Sigmoid colon (tissue), 7 donors: ENCODE data around the gene SLC9A9. TPM values are rescaled to one million over a fixed set of nuclear protein-coding genes. Genes with fewer than 3 reads are reported as not detected.

Experiments used
- DNase-seq: peaks from one replicate; pipeline ENCODE4 v3.0.0-alpha.2; 2019
- H3K27ac ChIP-seq, 4 donors: fragments of 200-600 bp; sonication (generic); one replicate each; pipeline ENCODE4 v1.5.1; 2016 to 2019; ENCODE audit warnings: mild to moderate bottlenecking in 1 of 4
- H3K27me3 ChIP-seq, 3 donors: fragments of 200-600 bp; sonication (generic); one replicate each; pipeline ENCODE4 v1.5.1; 2019; ENCODE audit warnings: mild to moderate bottlenecking in 1 of 3
- H3K36me3 ChIP-seq, 4 donors: fragments of 200-600 bp; sonication (generic); one replicate each; pipeline ENCODE4 v1.5.1; 2016 to 2019
- H3K4me1 ChIP-seq, 4 donors: fragments of 200-600 bp; sonication (generic); one replicate each; pipeline ENCODE4 v1.5.1; 2017 to 2019
- H3K4me3 ChIP-seq, 4 donors: fragments of 200-600 bp; sonication (generic); one replicate each; pipeline ENCODE4 v1.5.1; 2017 to 2019; ENCODE audit warnings: mild to moderate bottlenecking in 2 of 4, moderate library complexity in 1 of 4
- H3K9me3 ChIP-seq, 4 donors: fragments of 200-600 bp in 3 of 4; sonication (generic) in 3 of 4; one replicate each; pipeline versions ENCODE4 v1.5.1 to v1.6.1; 2013 to 2019
- CTCF ChIP-seq, 4 experiments: fragments of 450-650 bp in 3 of 4; fragments of 200-600 bp in 1 of 4; IDR thresholded peaks; one replicate each; pipeline ENCODE4 v1.5.1; 2016 to 2019; ENCODE audit warnings: antibody characterized with exemption in 4 of 4, mild to moderate bottlenecking in 3 of 4, moderate library complexity in 2 of 4
- EP300 ChIP-seq, 4 donors: sonication (generic); formaldehyde crosslinking; IDR thresholded peaks; one replicate each; pipeline ENCODE4 v1.6.1; 2017; ENCODE audit warnings: antibody characterized with exemption in 4 of 4
- POLR2A ChIP-seq, 2 donors: fragments of 450-650 bp; IDR thresholded peaks; one replicate each; pipeline ENCODE4 v1.6.1; 2016; ENCODE audit warnings: antibody characterized with exemption in 2 of 2, mild to moderate bottlenecking in 2 of 2, moderate library complexity in 2 of 2
- POLR2AphosphoS5 ChIP-seq, 4 donors: sonication (generic); formaldehyde crosslinking; IDR thresholded peaks; one replicate each; pipeline ENCODE4 v1.6.1; 2017; ENCODE audit warnings: antibody characterized with exemption in 4 of 4
- WGBS, 2 donors: extraction: QIAGEN DNeasy Blood & Tissue Kit; methylation state at CpG; one replicate each; pipeline ENCODE4 v1.1.7; 2013; 5-methylcytosine and 5-hydroxymethylcytosine counted together
- intact Hi-C: fragments of 100-400 bp; cut with DNase I; formaldehyde crosslinking; loops from one replicate; pipeline ENCODE4 v1.15.1; 2023
- polyA plus RNA-seq, 3 donors: library from polyadenylated mRNA; stranded (reverse); fragments of 200-250 nt; gene quantifications; one replicate each; pipeline ENCODE4 v1.2.3, GENCODE V29; 2013
- total RNA-seq, 4 donors: library from RNA; depleted of rRNA; stranded (reverse); fragments of >200 nt; gene quantifications; one replicate each; pipeline ENCODE4 v1.1.0, GENCODE V29; 2016
- donor health status: healthy with polysubstance abuse.
- donor health status: Bipolar disorder and iron deficiency.
- donor health status: healthy.

The SLC9A9 gene
- total and polyA plus RNA-seq, 7 donors, result 2.4 to 29.9 (median 18.9) TPM

- intact Hi-C loops, result no loop called here
- no peak overlapping the region for H3K4me3 ChIP-seq
- H3K4me1 ChIP-seq, result no peaks in the 10 kb centered on the region
- no peaks in the 10 kb centered on the region for H3K36me3 ChIP-seq
- no peaks in the 10 kb centered on the region for H3K9me3 ChIP-seq
- no peaks in the 10 kb centered on the region for H3K27me3 ChIP-seq
- H3K27ac ChIP-seq, result no peak overlapping the region
- no peak for TF ChIP-seq EP300 (IDR thresholded peaks at IDR 0.05)
- no peak for TF ChIP-seq CTCF (IDR thresholded peaks at IDR 0.05)
- WGBS, 2 donors, result 80 to 85% methylated on average over 2 of the region's 2 CpGs
- no peak for DNase-seq
These were observed 485.9 kb downstream of the SLC9A9 start for GRCh38 chr3:143362115-143362991.

GRCh38 chr3:143361589-143361988 is 486.7 kb downstream of the SLC9A9 start:
- DNase-seq, result no peak
- Histone ChIP-seq H3K27me3 (no peaks in the 10 kb centered on the region), H3K4me1 (no peaks in the 10 kb centered on the region), H3K27ac (no peak overlapping the region), H3K9me3 (no peaks in the 10 kb centered on the region), H3K36me3 (no peaks in the 10 kb centered on the region), H3K4me3 (no peak overlapping the region)
- 91 to 93% methylated on average over 2 of the region's 2 CpGs for WGBS, 2 donors
- TF ChIP-seq POLR2AphosphoS5 (IDR thresholded peaks at IDR 0.05) (no peak), EP300 (IDR thresholded peaks at IDR 0.05) (no peak), CTCF (IDR thresholded peaks at IDR 0.05) (no peak)
- intact Hi-C loops, result no loop called here

GRCh38 chr3:143360244-143360643 is 488.0 kb downstream of the SLC9A9 start:
- no peaks in the 10 kb centered on the region for H3K4me1 ChIP-seq
- no peak for DNase-seq
- H3K27ac ChIP-seq, result no peak overlapping the region
- intact Hi-C loops, result no loop called here
- TF ChIP-seq EP300 (IDR thresholded peaks at IDR 0.05) (no peak), POLR2A (IDR thresholded peaks at IDR 0.05) (no peak), CTCF (IDR thresholded peaks at IDR 0.05) (no peak), POLR2AphosphoS5 (IDR thresholded peaks at IDR 0.05) (no peak)
- WGBS, 2 donors, result 82 to 92% methylated on average over 2 of the region's 2 CpGs
- no peaks in the 10 kb centered on the region for H3K9me3 ChIP-seq
- no peaks in the 10 kb centered on the region for H3K36me3 ChIP-seq
- H3K27me3 ChIP-seq, result no peaks in the 10 kb centered on the region
- no peak overlapping the region for H3K4me3 ChIP-seq

- 33 to 69% methylated on average over 4 of the region's 4 CpGs for WGBS, 2 donors
- intact Hi-C loops, result no loop called here
- Histone ChIP-seq H3K4me1 (no peaks in the 10 kb centered on the region), H3K9me3 (no peaks in the 10 kb centered on the region), H3K27me3 (no peaks in the 10 kb centered on the region), H3K36me3 (no peaks in the 10 kb centered on the region), H3K4me3 (no peak overlapping the region), H3K27ac (no peak overlapping the region)
- no peak for TF ChIP-seq POLR2AphosphoS5 (IDR thresholded peaks at IDR 0.05)
- TF ChIP-seq CTCF (IDR thresholded peaks at IDR 0.05), result no peak
- no peak for TF ChIP-seq EP300 (IDR thresholded peaks at IDR 0.05)
- TF ChIP-seq POLR2A (IDR thresholded peaks at IDR 0.05), result no peak
- DNase-seq, result no peak
These were observed 489.3 kb downstream of the SLC9A9 start for GRCh38 chr3:143358793-143359491.
